Trophoblast cell (in vitro differentiated cells and primary cell): ENCODE results near the gene HADHA.

Experiments used
- DNase-seq, 2 donors: peaks; one replicate each; pipeline ENCODE4 v3.0.0-alpha.2; 2016
- H2AFZ ChIP-seq: 2 replicates; pipeline ENCODE4 v1.6.1; 2013; ENCODE audit warnings: low read length, moderate library complexity, mild to moderate bottlenecking; ENCODE audit not compliant: insufficient read depth, poor library complexity
- H2AK5ac ChIP-seq: 2 replicates; pipeline ENCODE4 v1.6.1; 2013; ENCODE audit warnings: mild to moderate bottlenecking, low read length
- H2BK120ac ChIP-seq: 2 replicates; pipeline ENCODE4 v1.6.1; 2013; ENCODE audit warnings: low read length, mild to moderate bottlenecking, moderate library complexity; ENCODE audit not compliant: insufficient read depth, poor library complexity
- H2BK12ac ChIP-seq: 2 replicates; pipeline ENCODE4 v1.6.1; 2013; ENCODE audit warnings: mild to moderate bottlenecking, low read length, moderate library complexity
- H2BK5ac ChIP-seq: 2 replicates; pipeline ENCODE4 v1.6.1; 2013; ENCODE audit warnings: low read length, low read depth, moderate library complexity, mild to moderate bottlenecking; ENCODE audit not compliant: poor library complexity
- H3K14ac ChIP-seq: 2 replicates; pipeline ENCODE4 v1.6.1; 2013; ENCODE audit warnings: mild to moderate bottlenecking, low read length
- H3K18ac ChIP-seq: 2 replicates; pipeline ENCODE4 v1.6.1; 2013; ENCODE audit warnings: mild to moderate bottlenecking, low read length
- H3K23ac ChIP-seq: 2 replicates; pipeline ENCODE4 v1.6.1; 2013; ENCODE audit warnings: low read length
- H3K27ac ChIP-seq: 2 replicates; pipeline ENCODE4 v1.5.1; 2013; ENCODE audit warnings: low read depth, mild to moderate bottlenecking, inconsistent platforms, low read length, moderate library complexity
- H3K27me3 ChIP-seq: 2 replicates; pipeline ENCODE4 v1.6.1; 2013; ENCODE audit warnings: inconsistent platforms, mild to moderate bottlenecking, low read length, moderate library complexity; ENCODE audit not compliant: insufficient read depth
- H3K36me3 ChIP-seq, 2 experiments: 1 replicate in 1 of 2; 2 replicates in 1 of 2; pipeline ENCODE4 v1.6.1; 2013; ENCODE audit warnings: low read length in 2 of 2, mild to moderate bottlenecking in 2 of 2, moderate library complexity in 1 of 2; ENCODE audit not compliant: insufficient read depth in 2 of 2, control insufficient read depth in 1 of 2
- H3K4ac ChIP-seq: 2 replicates; pipeline ENCODE4 v1.6.1; 2013; ENCODE audit warnings: low read depth, mild to moderate bottlenecking, low read length, moderate library complexity
- H3K4me1 ChIP-seq, 2 experiments: 1 replicate in 1 of 2; 2 replicates in 1 of 2; pipeline ENCODE4 v1.6.1; 2013; ENCODE audit warnings: low read length in 2 of 2, mild to moderate bottlenecking in 2 of 2, moderate library complexity in 1 of 2; ENCODE audit not compliant: insufficient read depth in 2 of 2, control insufficient read depth in 1 of 2
- H3K4me2 ChIP-seq: 2 replicates; pipeline ENCODE4 v1.6.1; 2013; ENCODE audit warnings: inconsistent platforms, mild to moderate bottlenecking, low read length, moderate library complexity
- H3K4me3 ChIP-seq: 2 replicates; pipeline ENCODE4 v1.5.1; 2013; ENCODE audit warnings: mild to moderate bottlenecking, low read depth, low read length, inconsistent platforms
- H3K79me1 ChIP-seq: one replicate; pipeline ENCODE4 v1.6.1; 2013; ENCODE audit warnings: low read length
- H3K79me2 ChIP-seq: 2 replicates; pipeline ENCODE4 v1.6.1; 2013; ENCODE audit warnings: low read length, mild to moderate bottlenecking; ENCODE audit not compliant: control insufficient read depth, insufficient read depth, poor library complexity
- H3K9ac ChIP-seq: 2 replicates; pipeline ENCODE4 v1.6.1; 2013; ENCODE audit warnings: mild to moderate bottlenecking, low read length
- H3K9me3 ChIP-seq: 2 replicates; pipeline ENCODE4 v1.6.1; 2013; ENCODE audit warnings: low read depth, mild to moderate bottlenecking, control low read depth, inconsistent platforms, low read length; ENCODE audit not compliant: insufficient read depth
- H4K12ac ChIP-seq: 2 replicates; pipeline ENCODE4 v1.6.1; 2013; ENCODE audit warnings: low read depth, mild to moderate bottlenecking, low read length, moderate library complexity
- H4K8ac ChIP-seq: 2 replicates; pipeline ENCODE4 v1.6.1; 2013; ENCODE audit warnings: low read depth, mild to moderate bottlenecking, low read length, moderate library complexity
- H4K91ac ChIP-seq: one replicate; pipeline ENCODE4 v1.6.1; 2013; ENCODE audit warnings: low read depth, mild to moderate bottlenecking, low read length, moderate library complexity
- WGBS: extraction: QIAGEN DNeasy Blood & Tissue Kit; methylation state at CpG from one replicate; pipeline ENCODE4 v1.1.7; 2013; ENCODE audit warnings: missing lambda C conversion rate; ENCODE audit not compliant: insufficient read length, insufficient coverage; ENCODE audit errors: extremely low coverage; 5-methylcytosine and 5-hydroxymethylcytosine counted together

Gene HADHA

GRCh38 chr2:26178246-26178645, 66.2 kb downstream of the HADHA start:
- H3K36me3 ChIP-seq = no peaks in the 10 kb centered on the region
- H3K9ac ChIP-seq = no peak overlapping the region
- H3K4me1 ChIP-seq = peaks cover 0 to 7% of the 10 kb centered on the region in 2 experiments
- no peak for DNase-seq
- H3K4ac ChIP-seq = no peak overlapping the region
- H2AK5ac ChIP-seq = no peak overlapping the region
- no peak overlapping the region for H2BK120ac ChIP-seq
- no peak overlapping the region for H3K4me2 ChIP-seq
- no peak overlapping the region for H3K18ac ChIP-seq
- H3K27me3 ChIP-seq = peaks cover 18% of the 10 kb centered on the region
- H2AFZ ChIP-seq = no peak overlapping the region
- H3K4me3 ChIP-seq = no peak overlapping the region
- no peak overlapping the region for H2BK12ac ChIP-seq
- H3K23ac ChIP-seq = no peak overlapping the region
- no peak overlapping the region for H4K12ac ChIP-seq
- no peak overlapping the region for H2BK5ac ChIP-seq
- H4K8ac ChIP-seq = no peak overlapping the region
- no peak overlapping the region for H3K14ac ChIP-seq
- no peaks in the 10 kb centered on the region for H3K79me2 ChIP-seq
- no peaks in the 10 kb centered on the region for H3K9me3 ChIP-seq
- H4K91ac ChIP-seq = no peak overlapping the region
- H3K79me1 ChIP-seq = no peaks in the 10 kb centered on the region
- WGBS = no CpG with 5 or more reads among the region's 3 CpGs
- H3K27ac ChIP-seq = no peak overlapping the region

GRCh38 chr2:26177122-26177521, 67.3 kb downstream of the HADHA start:
- no peak overlapping the region for H3K4ac ChIP-seq
- H3K14ac ChIP-seq = no peak overlapping the region
- H3K9me3 ChIP-seq = no peaks in the 10 kb centered on the region
- no peak for DNase-seq
- peaks cover 1% of the 10 kb centered on the region for H3K79me1 ChIP-seq
- WGBS = no CpG with 5 or more reads among the region's 7 CpGs
- peaks cover 21% of the 10 kb centered on the region for H3K27me3 ChIP-seq
- no peak overlapping the region for H4K91ac ChIP-seq
- no peak overlapping the region for H2BK12ac ChIP-seq
- no peak overlapping the region for H2BK5ac ChIP-seq
- no peak overlapping the region for H3K9ac ChIP-seq
- H3K4me2 ChIP-seq = no peak overlapping the region
- no peak overlapping the region for H2AK5ac ChIP-seq
- H3K18ac ChIP-seq = no peak overlapping the region
- no peaks in the 10 kb centered on the region for H3K36me3 ChIP-seq
- no peak overlapping the region for H2BK120ac ChIP-seq
- no peak overlapping the region for H2AFZ ChIP-seq
- no peak overlapping the region for H3K27ac ChIP-seq
- H3K79me2 ChIP-seq = no peaks in the 10 kb centered on the region
- H3K4me3 ChIP-seq = no peak overlapping the region
- no peak overlapping the region for H4K8ac ChIP-seq
- peaks cover 0 to 7% of the 10 kb centered on the region in 2 experiments for H3K4me1 ChIP-seq
- no peak overlapping the region for H4K12ac ChIP-seq
- H3K23ac ChIP-seq = no peak overlapping the region

- Histone ChIP-seq H3K79me1 (peaks cover 1% of the 10 kb centered on the region), H3K23ac (no peak overlapping the region), H3K27ac (no peak overlapping the region), H4K91ac (no peak overlapping the region), H3K4ac (no peak overlapping the region), H2AFZ (no peak overlapping the region), H4K12ac (no peak overlapping the region), H2BK5ac (no peak overlapping the region), H3K79me2 (no peaks in the 10 kb centered on the region), H3K4me3 (no peak overlapping the region), H2AK5ac (no peak overlapping the region), H3K4me1 (peaks cover 0 to 7% of the 10 kb centered on the region in 2 experiments), H3K4me2 (no peak overlapping the region), H4K8ac (no peak overlapping the region), H3K18ac (no peak overlapping the region), H3K14ac (no peak overlapping the region), H2BK120ac (no peak overlapping the region), H3K9ac (no peak overlapping the region), H3K27me3 (peaks cover 21% of the 10 kb centered on the region), H3K36me3 (no peaks in the 10 kb centered on the region), H2BK12ac (no peak overlapping the region), H3K9me3 (no peaks in the 10 kb centered on the region)
- WGBS = no CpG with 5 or more reads among the region's 11 CpGs
- DNase-seq = no peak
Measured at GRCh38 chr2:26176279-26176615, 68.2 kb downstream of the HADHA start.

GRCh38 chr2:26175466-26176278, 68.8 kb downstream of the HADHA start:
- H3K79me1 ChIP-seq = peaks cover 1% of the 10 kb centered on the region
- H2AFZ ChIP-seq = no peak overlapping the region
- H3K4me2 ChIP-seq = no peak overlapping the region
- no peak overlapping the region for H3K27ac ChIP-seq
- H2BK120ac ChIP-seq = no peak overlapping the region
- no peak overlapping the region for H3K4ac ChIP-seq
- H4K8ac ChIP-seq = no peak overlapping the region
- H3K18ac ChIP-seq = no peak overlapping the region
- no peak overlapping the region for H4K12ac ChIP-seq
- H3K9ac ChIP-seq = no peak overlapping the region
- no peak overlapping the region for H3K4me3 ChIP-seq
- peaks cover 0 to 7% of the 10 kb centered on the region in 2 experiments for H3K4me1 ChIP-seq
- WGBS = no CpG with 5 or more reads among the region's 15 CpGs
- H3K79me2 ChIP-seq = no peaks in the 10 kb centered on the region
- H3K9me3 ChIP-seq = no peaks in the 10 kb centered on the region
- no peak for DNase-seq
- H2AK5ac ChIP-seq = no peak overlapping the region
- H2BK5ac ChIP-seq = no peak overlapping the region
- H2BK12ac ChIP-seq = no peak overlapping the region
- no peak overlapping the region for H4K91ac ChIP-seq
- peaks cover 21% of the 10 kb centered on the region for H3K27me3 ChIP-seq
- no peak overlapping the region for H3K14ac ChIP-seq
- H3K36me3 ChIP-seq = no peaks in the 10 kb centered on the region
- H3K23ac ChIP-seq = no peak overlapping the region
